Measurements from ENCODE around the gene RTL5.

The RTL5 gene

GRCh38 chrX:72123471-72124185 is 8.1 kb downstream of the RTL5 start:
- TF ChIP-seq CTCF (IDR thresholded peaks at IDR 0.05; ENCODE audit: extremely low read depth, missing control alignments), result no peak
- no peak for DNase-seq (ENCODE audit: low spot score)

GRCh38 chrX:72122621-72123337 is 8.9 kb downstream of the RTL5 start:
- TF ChIP-seq CTCF (IDR thresholded peaks at IDR 0.05; ENCODE audit: extremely low read depth, missing control alignments), result no peak
- DNase-seq (ENCODE audit: low spot score), result no peak

GRCh38 chrX:72121383-72121782 is 10.3 kb downstream of the RTL5 start:
- DNase-seq (ENCODE audit: low spot score), result no peak
- no peak for TF ChIP-seq CTCF (IDR thresholded peaks at IDR 0.05; ENCODE audit: extremely low read depth, missing control alignments)

GRCh38 chrX:72120837-72121236 is 10.9 kb downstream of the RTL5 start:
- no peak for TF ChIP-seq CTCF (IDR thresholded peaks at IDR 0.05; ENCODE audit: extremely low read depth, missing control alignments)
- no peak for DNase-seq (ENCODE audit: low spot score)

GRCh38 chrX:72117636-72118210 is 14.0 kb downstream of the RTL5 start:
- TF ChIP-seq CTCF (IDR thresholded peaks at IDR 0.05; ENCODE audit: extremely low read depth, missing control alignments), result no peak

GRCh38 chrX:72115380-72115779 is 16.3 kb downstream of the RTL5 start:
- TF ChIP-seq CTCF (IDR thresholded peaks at IDR 0.05; ENCODE audit: extremely low read depth, missing control alignments), result no peak
- no peak for DNase-seq (ENCODE audit: low spot score)

More at GRCh38 chrX:72117636-72118210, 14.0 kb downstream of the RTL5 start:
- DNase-seq (ENCODE audit: low spot score), result no peak

GRCh38 chrX:72114807-72115206 is 16.9 kb downstream of the RTL5 start:
- no peak for DNase-seq (ENCODE audit: low spot score)
- no peak for TF ChIP-seq CTCF (IDR thresholded peaks at IDR 0.05; ENCODE audit: extremely low read depth, missing control alignments)

Measured in GM20000 (cell line).